Endothelial cell of umbilical vein (primary cell): ENCODE results near the gene OR51B2. TPM values are rescaled to one million over a fixed set of nuclear protein-coding genes. Genes with fewer than 3 reads are reported as not detected.

Source experiments
- BruUV-seq: library from RNA; stranded (reverse); fragments of 400-500 nt; replicated peaks from 2 replicates; lab custom pipeline; 2021; lab: Mats Ljungman, UMichigan
- CTCF ChIA-PET: fragments of 300-600, 350-600 bp; sonication (Branson Sonifier 250); formaldehyde crosslinking; loops from one replicate; lab custom pipeline; 2021; ENCODE audit warnings: antibody characterized with exemption, inconsistent platforms; lab: Charles Lee
- POLR2A ChIA-PET: fragments of 300-600, 350-600 bp; sonication (Branson Sonifier 250); formaldehyde crosslinking; loops from one replicate; lab custom pipeline; 2021; ENCODE audit warnings: antibody characterized with exemption, inconsistent platforms; lab: Charles Lee
- DNase-seq: peaks from one replicate; pipeline ENCODE4 v3.0.0-alpha.2; 2011; ENCODE audit warnings: low read depth, low spot score
- FAIRE-seq: peaks from 2 replicates; lab custom pipeline; 2011; peaks lifted over from hg19 to GRCh38; lab: Jason Lieb, UNC
- H2AFZ ChIP-seq: 2 replicates; pipeline ENCODE4 v1.6.0; 2012; ENCODE audit warnings: low read depth, low read length, control low read depth, inconsistent platforms
- H3K27ac ChIP-seq: 2 replicates; pipeline ENCODE4 v1.5.1; 2011; ENCODE audit warnings: low read depth, mild to moderate bottlenecking, control low read depth, low read length, moderate library complexity; ENCODE audit not compliant: insufficient read depth
- H3K27me3 ChIP-seq, 2 experiments: 2 replicates each; pipeline versions ENCODE4 v1.6.0 to v1.6.1; 2011; ENCODE audit warnings: low read length in 2 of 2, mixed read lengths in 1 of 2; ENCODE audit not compliant: control insufficient read depth in 2 of 2, insufficient read depth in 2 of 2
- H3K36me3 ChIP-seq, 2 experiments: 2 replicates in 1 of 2; 3 replicates in 1 of 2; pipeline ENCODE4 v1.5.1; 2011; ENCODE audit warnings: low read length in 2 of 2, mild to moderate bottlenecking in 1 of 2, moderate library complexity in 1 of 2; ENCODE audit not compliant: control insufficient read depth in 2 of 2, insufficient read depth in 2 of 2; ENCODE audit errors: extremely low read depth in 1 of 2
- H3K4me1 ChIP-seq: 3 replicates; pipeline ENCODE4 v1.5.1; 2011; ENCODE audit warnings: mild to moderate bottlenecking, low read length; ENCODE audit not compliant: control insufficient read depth, insufficient read depth; ENCODE audit errors: extremely low read depth
- H3K4me2 ChIP-seq: 2 replicates; pipeline ENCODE4 v1.6.1; 2011; ENCODE audit warnings: low read length, control low read depth, mixed read lengths; ENCODE audit not compliant: insufficient read depth
- H3K4me3 ChIP-seq, 3 experiments: fragments of 200-600 bp in 1 of 3; sonication (generic), shearing (Covaris generic) in 1 of 3; replicated peaks in 1 of 3; 2 replicates each; pipeline ENCODE4 v1.5.1; 2011 to 2016; ENCODE audit warnings: control low read depth in 3 of 3, low read length in 3 of 3, mild to moderate bottlenecking in 2 of 3, inconsistent platforms in 1 of 3, low read depth in 1 of 3, moderate library complexity in 1 of 3; ENCODE audit not compliant: insufficient read depth in 1 of 3
- H3K79me2 ChIP-seq: 2 replicates; pipeline ENCODE4 v1.6.0; 2012; ENCODE audit warnings: low read length, inconsistent platforms; ENCODE audit not compliant: control insufficient read depth, insufficient read depth
- H3K9ac ChIP-seq: replicated peaks from 2 replicates; pipeline ENCODE3; 2011; ENCODE audit warnings: low read length, control low read depth; ENCODE audit not compliant: insufficient read depth; ENCODE audit errors: extremely low read depth
- H3K9me1 ChIP-seq: replicated peaks from 3 replicates; pipeline ENCODE4 v1.6.0; 2011; ENCODE audit warnings: mild to moderate bottlenecking, low read length; ENCODE audit not compliant: control insufficient read depth, insufficient read depth; ENCODE audit errors: extremely low read depth
- H3K9me3 ChIP-seq: replicated peaks from 2 replicates; pipeline ENCODE4 v1.5.1; 2012; ENCODE audit warnings: low read length, inconsistent platforms; ENCODE audit not compliant: control insufficient read depth, insufficient read depth
- H4K20me1 ChIP-seq: replicated peaks from 2 replicates; pipeline ENCODE3; 2011; ENCODE audit warnings: mild to moderate bottlenecking, low read length; ENCODE audit not compliant: control insufficient read depth, insufficient read depth; ENCODE audit errors: extremely low read depth
- EZH2 ChIP-seq: IDR thresholded peaks from 2 replicates; pipeline ENCODE4 v1.6.1; 2012; ENCODE audit warnings: borderline replicate concordance, low read depth, mild to moderate bottlenecking, moderate library complexity, low read length, inconsistent platforms; ENCODE audit not compliant: severe bottlenecking
- FOS ChIP-seq: IDR thresholded peaks from 2 replicates; pipeline ENCODE4 v1.6.1; 2011; ENCODE audit warnings: mild to moderate bottlenecking, low read length, moderate library complexity, borderline replicate concordance; ENCODE audit not compliant: insufficient read depth
- GATA2 ChIP-seq: IDR thresholded peaks from 2 replicates; pipeline ENCODE4 v1.7.0; 2011; ENCODE audit warnings: low read depth, mild to moderate bottlenecking, moderate library complexity, mixed read lengths, low read length; ENCODE audit not compliant: insufficient read length, insufficient read depth
- JUN ChIP-seq: IDR thresholded peaks from 2 replicates; pipeline ENCODE4 v1.6.1; 2011; ENCODE audit warnings: borderline replicate concordance, low read depth; ENCODE audit not compliant: insufficient read length, insufficient read depth
- MAX ChIP-seq: IDR thresholded peaks from 2 replicates; pipeline ENCODE4 v1.6.1; 2011; ENCODE audit not compliant: insufficient read depth, insufficient read length
- MYC ChIP-seq: IDR thresholded peaks from one replicate; pipeline ENCODE4 v1.6.1; 2011; ENCODE audit warnings: mild to moderate bottlenecking, low read depth, low read length
- POLR2A ChIP-seq: IDR thresholded peaks from 2 replicates; pipeline ENCODE4 v1.6.1; 2012; ENCODE audit warnings: low read depth, mild to moderate bottlenecking, control low read depth, low read length
- POLR2AphosphoS5 ChIP-seq: IDR thresholded peaks from 2 replicates; pipeline ENCODE4 v1.6.1; 2012; ENCODE audit warnings: low read depth, mild to moderate bottlenecking, control low read depth, low read length, moderate library complexity; ENCODE audit not compliant: insufficient read depth
- dilution Hi-C: fragments of 300-500 bp; cut with MboI; formaldehyde crosslinking; loops from one replicate; pipeline ENCODE4 v1.15.0; 2019; ENCODE audit warnings: low sequenced_read_pairs; ENCODE audit not compliant: extremely low pct_ligation_motif_present
- intact Hi-C: fragments of 100-400 bp; cut with micrococcal nuclease; formaldehyde crosslinking; loops from one replicate; pipeline ENCODE4 v1.10.0; 2022
- polyA plus RNA-seq, 4 experiments: library from polyadenylated mRNA; depleted of rRNA in 3 of 4; stranded (reverse) in 3 of 4; unstranded in 1 of 4; fragments of >200 nt; gene quantifications; 2 replicates each; pipeline versions ENCODE4 v1.2.1 to v1.2.3, GENCODE V29; 2011 to 2012; ENCODE audit warnings: missing spikeins in 1 of 4
- small RNA-seq: library from RNA; depleted of rRNA; stranded (forward); fragments of <200 nt; gene quantifications from one replicate; pipeline ENCODE3, GENCODE V24; 2012; ENCODE audit warnings: low replicate concordance, low read depth; ENCODE audit not compliant: insufficient read depth, insufficient read length
- total RNA-seq: library from RNA; stranded (reverse); gene quantifications from 2 replicates; pipeline ENCODE4 v1.2.3, GENCODE V29; 2021
- TF ChIP-seq, protein P1 (sequence below), 2 donors: IDR thresholded peaks; 1 replicate in 1 of 2; 2 replicates in 1 of 2; pipeline ENCODE4 v1.5.1; 2011; ENCODE audit warnings: low read length in 2 of 2, mild to moderate bottlenecking in 2 of 2, moderate library complexity in 2 of 2, control low read depth in 1 of 2, inconsistent platforms in 1 of 2, low read depth in 1 of 2; ENCODE audit not compliant: insufficient read depth in 1 of 2; ENCODE audit errors: extremely low read depth in 1 of 2

The OR51B2 gene
- total and polyA plus RNA-seq, 2 donors (not counting 3 experiments of a cell fraction or from before 2014, with no cell fraction given): not detected

DNA sequence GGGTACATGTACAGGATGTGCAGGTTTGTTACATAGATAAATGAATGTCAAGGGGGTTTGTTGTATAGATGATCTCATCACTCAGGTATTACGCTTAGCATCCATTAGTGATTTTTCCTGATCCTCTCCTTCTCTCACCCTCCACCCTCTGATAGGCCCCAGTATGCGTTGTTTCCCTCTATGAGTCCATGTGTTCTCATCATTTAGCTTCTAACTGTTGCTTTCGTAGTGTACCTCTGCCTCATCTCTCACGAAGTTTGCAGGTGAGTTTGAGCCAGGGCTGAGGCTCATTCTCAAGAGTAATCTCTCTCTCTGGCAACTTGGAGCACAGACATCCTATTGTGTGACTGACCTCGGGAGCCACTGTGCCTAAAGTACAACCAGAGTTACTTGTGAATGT is 49.7 kb downstream of the OR51B2 start:
- no peaks in the 10 kb centered on the region for H3K27me3 ChIP-seq
- no peaks in the 10 kb centered on the region for H3K36me3 ChIP-seq
- H3K9me3 ChIP-seq: no peaks in the 10 kb centered on the region
- FAIRE-seq: no peak
- H2AFZ ChIP-seq: peak overlapping the region; percentile 51
- no peak overlapping the region for H3K9ac ChIP-seq
- dilution Hi-C loops: no loop called here
- H3K4me2 ChIP-seq: no peak overlapping the region
- no peaks in the 10 kb centered on the region for H3K9me1 ChIP-seq
- H3K79me2 ChIP-seq: no peaks in the 10 kb centered on the region
- POLR2A ChIA-PET: no interaction called here
- no peaks in the 10 kb centered on the region for H3K4me1 ChIP-seq
- H4K20me1 ChIP-seq: no peaks in the 10 kb centered on the region
- TF ChIP-seq MYC: no peak
- TF ChIP-seq JUN: no peak
- no peak for TF ChIP-seq POLR2AphosphoS5
- TF ChIP-seq GATA2: no peak
- no peak for TF ChIP-seq POLR2A
- TF ChIP-seq, protein P1, sequence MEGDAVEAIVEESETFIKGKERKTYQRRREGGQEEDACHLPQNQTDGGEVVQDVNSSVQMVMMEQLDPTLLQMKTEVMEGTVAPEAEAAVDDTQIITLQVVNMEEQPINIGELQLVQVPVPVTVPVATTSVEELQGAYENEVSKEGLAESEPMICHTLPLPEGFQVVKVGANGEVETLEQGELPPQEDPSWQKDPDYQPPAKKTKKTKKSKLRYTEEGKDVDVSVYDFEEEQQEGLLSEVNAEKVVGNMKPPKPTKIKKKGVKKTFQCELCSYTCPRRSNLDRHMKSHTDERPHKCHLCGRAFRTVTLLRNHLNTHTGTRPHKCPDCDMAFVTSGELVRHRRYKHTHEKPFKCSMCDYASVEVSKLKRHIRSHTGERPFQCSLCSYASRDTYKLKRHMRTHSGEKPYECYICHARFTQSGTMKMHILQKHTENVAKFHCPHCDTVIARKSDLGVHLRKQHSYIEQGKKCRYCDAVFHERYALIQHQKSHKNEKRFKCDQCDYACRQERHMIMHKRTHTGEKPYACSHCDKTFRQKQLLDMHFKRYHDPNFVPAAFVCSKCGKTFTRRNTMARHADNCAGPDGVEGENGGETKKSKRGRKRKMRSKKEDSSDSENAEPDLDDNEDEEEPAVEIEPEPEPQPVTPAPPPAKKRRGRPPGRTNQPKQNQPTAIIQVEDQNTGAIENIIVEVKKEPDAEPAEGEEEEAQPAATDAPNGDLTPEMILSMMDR (IDR thresholded peaks at IDR 0.05; ENCODE audit: extremely low read depth in 1 of 2, insufficient read depth in 1 of 2, low read depth in 1 of 2, low read length in 2 of 2): no peak
- TF ChIP-seq MAX: no peak
- TF ChIP-seq FOS: no peak
- no peak for TF ChIP-seq EZH2
- no peak overlapping the region for H3K4me3 ChIP-seq
- intact Hi-C loops: no loop called here
- CTCF ChIA-PET: no interaction called here
- DNase-seq: no peak
- BruUV-seq: no TSS peak
- no peak overlapping the region for H3K27ac ChIP-seq

Small RNA genes lying within 50 kb of the gene (small RNA-seq; reads per million reads assigned to genes)
- not detected for gene AC104389.3

Other genes starting within 250 kb of the OR51B2 start
- gene OR52A5, start 185.9 kb downstream of the OR51B2 start, total RNA-seq: not detected in 2 replicates
- gene OR52A5, start 185.9 kb downstream of the OR51B2 start, polyA plus RNA-seq: not detected in 2 replicates
- gene OR52A1, start 169.5 kb downstream of the OR51B2 start, total RNA-seq: not detected in 2 replicates
- gene OR52A1, start 169.5 kb downstream of the OR51B2 start, polyA plus RNA-seq: not detected in 2 replicates
- gene OR51V1, start 123.6 kb downstream of the OR51B2 start, total RNA-seq: not detected in 2 replicates
- gene OR51V1, start 123.6 kb downstream of the OR51B2 start, polyA plus RNA-seq: not detected in 2 replicates
- gene HBB, start 97.2 kb downstream of the OR51B2 start, total RNA-seq: not detected in 2 replicates
- gene HBB, start 97.2 kb downstream of the OR51B2 start, polyA plus RNA-seq: not detected in 2 replicates
- gene HBD, start 89.8 kb downstream of the OR51B2 start, total RNA-seq: not detected in 2 replicates
- not detected in 2 replicates for gene HBD, start 89.8 kb downstream of the OR51B2 start, polyA plus RNA-seq
- not detected in 2 replicates for gene HBG1, start 74.4 kb downstream of the OR51B2 start, total RNA-seq
- gene HBG1, start 74.4 kb downstream of the OR51B2 start, polyA plus RNA-seq: 0.72 TPM in 1 of 2 replicates, not detected in the other
- not detected in 2 replicates for gene HBG2, start 69.5 kb downstream of the OR51B2 start, total RNA-seq
- 1.2 TPM in 1 of 2 replicates, not detected in the other for gene HBG2, start 69.5 kb downstream of the OR51B2 start, polyA plus RNA-seq
- gene HBE1, start 54.4 kb downstream of the OR51B2 start, total RNA-seq: not detected in 2 replicates
- gene HBE1, start 54.4 kb downstream of the OR51B2 start, polyA plus RNA-seq: 0.32 and 0.37 TPM in 2 replicates
- gene OR51B4, start 22.4 kb downstream of the OR51B2 start, total RNA-seq: not detected in 2 replicates
- 0.08 TPM in 1 of 2 replicates, not detected in the other for gene OR51B4, start 22.4 kb downstream of the OR51B2 start, polyA plus RNA-seq
- gene OR51B5, start 19.2 kb upstream of the OR51B2 start, total RNA-seq: not detected in 2 replicates
- 0.07 TPM in 1 of 2 replicates, not detected in the other for gene OR51B5, start 19.2 kb upstream of the OR51B2 start, polyA plus RNA-seq
- not detected in 2 replicates for gene OR51B6, start 27.2 kb upstream of the OR51B2 start, total RNA-seq
- gene OR51B6, start 27.2 kb upstream of the OR51B2 start, polyA plus RNA-seq: not detected in 2 replicates
- not detected in 2 replicates for gene OR51M1, start 59.5 kb upstream of the OR51B2 start, total RNA-seq
- gene OR51M1, start 59.5 kb upstream of the OR51B2 start, polyA plus RNA-seq: not detected in 2 replicates
- gene OR51Q1, start 97.8 kb upstream of the OR51B2 start, total RNA-seq: not detected in 2 replicates
- not detected in 2 replicates for gene OR51Q1, start 97.8 kb upstream of the OR51B2 start, polyA plus RNA-seq
- not detected in 2 replicates for gene OR51I1, start 117.2 kb upstream of the OR51B2 start, total RNA-seq
- 0.10 TPM in 1 of 2 replicates, not detected in the other for gene OR51I1, start 117.2 kb upstream of the OR51B2 start, polyA plus RNA-seq
- gene OR51I2, start 125.0 kb upstream of the OR51B2 start, total RNA-seq: not detected in 2 replicates
- not detected in 2 replicates for gene OR51I2, start 125.0 kb upstream of the OR51B2 start, polyA plus RNA-seq
- gene OR52D1, start 164.4 kb upstream of the OR51B2 start, total RNA-seq: not detected in 2 replicates
- gene OR52D1, start 164.4 kb upstream of the OR51B2 start, polyA plus RNA-seq: not detected in 2 replicates
- gene UBQLN3, start 185.7 kb upstream of the OR51B2 start, total RNA-seq: not detected in 2 replicates
- not detected in 2 replicates for gene UBQLN3, start 185.7 kb upstream of the OR51B2 start, polyA plus RNA-seq
- 0.28 and 0.33 TPM in 2 replicates for gene UBQLNL, start 192.4 kb upstream of the OR51B2 start, total RNA-seq
- gene UBQLNL, start 192.4 kb upstream of the OR51B2 start, polyA plus RNA-seq: 0.48 and 0.54 TPM in 2 replicates
- not detected in 2 replicates for gene OR52H1, start 224.2 kb upstream of the OR51B2 start, total RNA-seq
- 0.30 and 0.33 TPM in 2 replicates for gene OR52H1, start 224.2 kb upstream of the OR51B2 start, polyA plus RNA-seq